Type B pancreatic cell (in vitro differentiated cells): Measurements from ENCODE around the gene SIRPA. TPM values are rescaled to one million over a fixed set of nuclear protein-coding genes. Genes with fewer than 3 reads are reported as not detected.

Source experiments
- DNase-seq: peaks from one replicate; pipeline ENCODE4 v3.0.0; 2021; ENCODE audit warnings: mixed read lengths; ENCODE audit not compliant: unreplicated experiment; ENCODE audit errors: extremely low spot score
- H3K27ac Mint-ChIP-seq: 2 replicates; pipeline ENCODE4 v1.8.0; 2021; ENCODE audit warnings: mild to moderate bottlenecking, mixed read lengths
- H3K27me3 Mint-ChIP-seq: 2 replicates; pipeline ENCODE4 v1.8.0; 2021; ENCODE audit warnings: mixed read lengths
- H3K36me3 Mint-ChIP-seq: 2 replicates; pipeline ENCODE4 v1.8.0; 2021; ENCODE audit warnings: mixed read lengths
- H3K4me1 Mint-ChIP-seq: one replicate; pipeline ENCODE4 v1.8.0; 2021; ENCODE audit warnings: mixed read lengths; ENCODE audit not compliant: unreplicated experiment
- H3K4me3 Mint-ChIP-seq: 2 replicates; pipeline ENCODE4 v1.8.0; 2021; ENCODE audit warnings: mild to moderate bottlenecking, mixed read lengths
- H3K9me3 Mint-ChIP-seq: 2 replicates; pipeline ENCODE4 v1.8.0; 2021; ENCODE audit warnings: mixed read lengths
- CTCF ChIP-seq: fragments of 200-600 bp; sonication (generic); conservative IDR thresholded peaks from 2 replicates; pipeline ENCODE4 v1.5.0; 2021; ENCODE audit warnings: antibody characterized with exemption, mild to moderate bottlenecking
- total RNA-seq: library from RNA; stranded (reverse); gene quantifications from 2 replicates; pipeline ENCODE4 v1.2.1, GENCODE V29; 2021; ENCODE audit warnings: low replicate concordance

SIRPA gene
- total RNA-seq, 1 donor from 2014 or later: 12.3 TPM

GRCh38 chr20:1861996-1862662 lies 33.1 kb upstream of the SIRPA start:
- Mint-ChIP-seq H3K9me3 (no peaks in the 10 kb centered on the region), H3K27ac (peak overlapping the region; percentile 76), H3K36me3 (no peaks in the 10 kb centered on the region), H3K4me1 (peaks cover 7% of the 10 kb centered on the region), H3K27me3 (peaks cover 25% of the 10 kb centered on the region), H3K4me3 (no peak overlapping the region)
- no peak for DNase-seq
- TF ChIP-seq CTCF: no peak

- Mint-ChIP-seq H3K4me3 (no peak overlapping the region), H3K27ac (no peak overlapping the region)
Measured at GRCh38 chr20:1862663-1863053, 32.5 kb upstream of the SIRPA start.

GRCh38 chr20:1863296-1863695 lies 31.9 kb upstream of the SIRPA start:
- no peak for DNase-seq
- H3K9me3 Mint-ChIP-seq: no peaks in the 10 kb centered on the region

More at GRCh38 chr20:1862663-1863053, 32.5 kb upstream of the SIRPA start:
- Mint-ChIP-seq H3K36me3 (no peaks in the 10 kb centered on the region), H3K4me1 (peaks cover 7% of the 10 kb centered on the region), H3K9me3 (no peaks in the 10 kb centered on the region), H3K27me3 (peaks cover 25% of the 10 kb centered on the region)
- TF ChIP-seq CTCF: no peak
- DNase-seq: no peak

GRCh38 chr20:1866834-1867233 lies 28.4 kb upstream of the SIRPA start:
- TF ChIP-seq CTCF: no peak
- H3K4me1 Mint-ChIP-seq: no peaks in the 10 kb centered on the region
- H3K4me3 Mint-ChIP-seq: no peak overlapping the region
- peaks cover 17% of the 10 kb centered on the region for H3K27me3 Mint-ChIP-seq
- no peak for DNase-seq
- H3K36me3 Mint-ChIP-seq: no peaks in the 10 kb centered on the region
- H3K9me3 Mint-ChIP-seq: no peaks in the 10 kb centered on the region
- H3K27ac Mint-ChIP-seq: no peak overlapping the region

More at GRCh38 chr20:1863296-1863695, 31.9 kb upstream of the SIRPA start:
- H3K4me1 Mint-ChIP-seq: peaks cover 7% of the 10 kb centered on the region
- no peaks in the 10 kb centered on the region for H3K36me3 Mint-ChIP-seq
- no peak overlapping the region for H3K4me3 Mint-ChIP-seq
- no peak overlapping the region for H3K27ac Mint-ChIP-seq
- peaks cover 25% of the 10 kb centered on the region for H3K27me3 Mint-ChIP-seq
- no peak for TF ChIP-seq CTCF

- DNase-seq: peak; percentile 53
- no peaks in the 10 kb centered on the region for H3K36me3 Mint-ChIP-seq
- no peak for TF ChIP-seq CTCF
- H3K4me3 Mint-ChIP-seq: no peak overlapping the region
- H3K27ac Mint-ChIP-seq: no peak overlapping the region
- H3K4me1 Mint-ChIP-seq: no peaks in the 10 kb centered on the region
- no peaks in the 10 kb centered on the region for H3K9me3 Mint-ChIP-seq
- H3K27me3 Mint-ChIP-seq: peaks cover 17% of the 10 kb centered on the region
Measured at GRCh38 chr20:1867495-1868260, 27.5 kb upstream of the SIRPA start.
